WTC11 (cell line): ENCODE measurements around the gene SYK. TPM values are rescaled to one million over a fixed set of nuclear protein-coding genes. Genes with fewer than 3 reads are reported as not detected.

Source experiments
- ATAC-seq: fragments of 200-7000 bp; cut with Tn5 transposase; 2 replicates; pipeline ENCODE4 v1.10.0; 2021; ENCODE audit warnings: mild to moderate bottlenecking, moderate library complexity
- CTCF ChIA-PET: fragments of 300-600 bp; sonication (Branson Sonifier 250); formaldehyde crosslinking; loops from one replicate; lab custom pipeline; 2021; ENCODE audit warnings: antibody characterized with exemption; lab: Charles Lee
- POLR2A ChIA-PET: fragments of 350-600 bp; sonication (Branson Sonifier 250); formaldehyde crosslinking; loops from one replicate; lab custom pipeline; 2021; ENCODE audit warnings: antibody characterized with exemption; lab: Charles Lee
- DNase-seq: peaks from one replicate; pipeline ENCODE4 v3.0.0; 2021; ENCODE audit warnings: low spot score
- H3K27ac Mint-ChIP-seq: 2 replicates; pipeline ENCODE4 v1.8.0; 2021; ENCODE audit warnings: mixed read lengths
- H3K27me3 Mint-ChIP-seq: 2 replicates; pipeline ENCODE4 v1.8.0; 2021; ENCODE audit warnings: low read depth, mild to moderate bottlenecking, moderate library complexity, mixed read lengths
- H3K36me3 Mint-ChIP-seq: 2 replicates; pipeline ENCODE4 v1.8.0; 2021; ENCODE audit warnings: mixed read lengths
- H3K4me1 Mint-ChIP-seq: 2 replicates; pipeline ENCODE4 v1.8.0; 2022; ENCODE audit warnings: mixed read lengths
- H3K4me3 Mint-ChIP-seq: 2 replicates; pipeline ENCODE4 v1.8.0; 2021; ENCODE audit warnings: mild to moderate bottlenecking, moderate library complexity, mixed read lengths
- H3K9me3 Mint-ChIP-seq: 2 replicates; pipeline ENCODE4 v1.8.0; 2021; ENCODE audit warnings: mixed read lengths
- ATF6 ChIP-seq: sonication (generic); formaldehyde crosslinking; IDR thresholded peaks from 2 replicates; pipeline ENCODE4 v1.8.1; 2023; ENCODE audit warnings: mild to moderate bottlenecking, missing genetic modification reagents
- E2F5 ChIP-seq: sonication (generic); formaldehyde crosslinking; IDR thresholded peaks from 2 replicates; pipeline ENCODE4 v1.8.1; 2022; ENCODE audit warnings: mild to moderate bottlenecking, moderate library complexity, missing genetic modification reagents
- ESRRA ChIP-seq: sonication (generic); formaldehyde crosslinking; IDR thresholded peaks from 2 replicates; pipeline ENCODE4 v1.8.1; 2022; ENCODE audit warnings: mild to moderate bottlenecking, missing genetic modification reagents, borderline replicate concordance
- GTF2I ChIP-seq: fragments of 250-450 bp; sonication (Bioruptor Pico); conservative IDR thresholded peaks from 2 replicates; pipeline ENCODE4 v1.4.0; 2021; ENCODE audit warnings: mild to moderate bottlenecking
- HMGA2 ChIP-seq: fragments of 250-450 bp; sonication (Bioruptor Pico); IDR thresholded peaks from 2 replicates; pipeline ENCODE4 v1.4.0; 2021; ENCODE audit warnings: mild to moderate bottlenecking, moderate library complexity
- MYBL2 ChIP-seq: sonication (generic); formaldehyde crosslinking; IDR thresholded peaks from 2 replicates; pipeline ENCODE4 v1.8.1; 2023; ENCODE audit warnings: mild to moderate bottlenecking, moderate library complexity, missing genetic modification reagents
- NR2C2 ChIP-seq: sonication (generic); formaldehyde crosslinking; IDR thresholded peaks from 2 replicates; pipeline ENCODE4 v1.8.0; 2022; ENCODE audit warnings: mild to moderate bottlenecking, missing genetic modification reagents
- RORB ChIP-seq: fragments of 250-450 bp; sonication (Bioruptor Pico); IDR thresholded peaks from 2 replicates; pipeline ENCODE4 v1.9.0; 2021; ENCODE audit warnings: mild to moderate bottlenecking
- SOX15 ChIP-seq: fragments of 250-450 bp; sonication (Bioruptor Pico); IDR thresholded peaks from 2 replicates; pipeline ENCODE4 v1.9.0; 2021; ENCODE audit warnings: mild to moderate bottlenecking
- ZBTB21 ChIP-seq: sonication (generic); formaldehyde crosslinking; IDR thresholded peaks from 2 replicates; pipeline ENCODE4 v1.8.1; 2023; ENCODE audit warnings: mild to moderate bottlenecking, missing genetic modification reagents, borderline replicate concordance
- ZNF138 ChIP-seq: sonication (generic); formaldehyde crosslinking; conservative IDR thresholded peaks from 2 replicates; pipeline ENCODE4 v1.8.1; 2022; ENCODE audit warnings: mild to moderate bottlenecking, moderate library complexity, missing genetic modification reagents
- ZNF232 ChIP-seq: sonication (generic); formaldehyde crosslinking; IDR thresholded peaks from 2 replicates; pipeline ENCODE4 v1.8.0; 2022; ENCODE audit warnings: mild to moderate bottlenecking, missing genetic modification reagents
- ZNF423 ChIP-seq: fragments of 250-450 bp; sonication (Bioruptor Pico); IDR thresholded peaks from 2 replicates; pipeline ENCODE4 v2.1.2; 2022; ENCODE audit warnings: mild to moderate bottlenecking, moderate library complexity
- total RNA-seq: library from RNA; stranded (reverse); gene quantifications from 3 replicates; pipeline ENCODE4 v1.2.3, GENCODE V29; 2021
- TF ChIP-seq, protein P1 (sequence below): fragments of 200-600 bp; IDR thresholded peaks from 2 replicates; pipeline ENCODE4 v1.8.0; 2022; ENCODE audit warnings: antibody characterized with exemption
- TF ChIP-seq, protein P2 (sequence below): sonication (generic); formaldehyde crosslinking; conservative IDR thresholded peaks from 2 replicates; pipeline ENCODE4 v1.8.1; 2022; ENCODE audit warnings: mild to moderate bottlenecking, missing genetic modification reagents
- TF ChIP-seq, protein P3 (sequence below): fragments of 250-450 bp; sonication (Bioruptor Pico); IDR thresholded peaks from 2 replicates; pipeline ENCODE4 v1.9.0; 2021; ENCODE audit warnings: mild to moderate bottlenecking
- TF ChIP-seq, protein P4 (sequence below): sonication (generic); formaldehyde crosslinking; IDR thresholded peaks from 2 replicates; pipeline ENCODE4 v1.8.0; 2023; ENCODE audit warnings: missing genetic modification reagents, mild to moderate bottlenecking, borderline replicate concordance

The SYK gene
- total RNA-seq, 1 experiment from 2014 or later, result 7.4 TPM

DNA sequence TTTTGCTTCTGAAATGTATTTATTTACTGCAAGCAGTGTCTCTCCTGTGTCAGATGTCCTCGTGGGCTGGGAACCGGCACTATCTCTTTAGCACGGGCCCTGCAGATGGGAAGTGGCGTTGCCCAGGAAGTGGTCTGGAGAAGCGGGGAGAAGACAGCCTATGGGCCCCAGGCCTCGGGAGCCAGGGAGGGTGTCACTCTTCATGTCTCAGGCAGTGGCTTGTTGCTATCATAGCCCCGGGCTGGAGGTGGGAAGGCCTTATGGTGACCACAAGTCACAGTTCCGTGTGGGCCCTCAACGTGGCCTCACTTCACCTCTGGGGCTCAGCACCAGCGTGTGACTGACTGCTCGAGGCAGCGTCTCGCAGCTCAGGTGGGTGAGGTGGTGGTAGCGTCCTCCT, 41.4 kb downstream of the SYK start:
- Mint-ChIP-seq H3K27ac (no peak overlapping the region), H3K36me3 (no peaks in the 10 kb centered on the region)

GRCh38 chr9:90843525-90843924, 41.9 kb downstream of the SYK start:
- CTCF ChIA-PET, result no interaction called here
- Mint-ChIP-seq H3K4me1 (no peaks in the 10 kb centered on the region), H3K27me3 (no peaks in the 10 kb centered on the region), H3K36me3 (no peaks in the 10 kb centered on the region), H3K4me3 (no peak overlapping the region), H3K27ac (no peak overlapping the region), H3K9me3 (no peaks in the 10 kb centered on the region)
- ATAC-seq (no peak), DNase-seq (no peak)
- TF ChIP-seq ATF6 (CRISPR knock-in tag), result no peak
- TF ChIP-seq, protein P1, sequence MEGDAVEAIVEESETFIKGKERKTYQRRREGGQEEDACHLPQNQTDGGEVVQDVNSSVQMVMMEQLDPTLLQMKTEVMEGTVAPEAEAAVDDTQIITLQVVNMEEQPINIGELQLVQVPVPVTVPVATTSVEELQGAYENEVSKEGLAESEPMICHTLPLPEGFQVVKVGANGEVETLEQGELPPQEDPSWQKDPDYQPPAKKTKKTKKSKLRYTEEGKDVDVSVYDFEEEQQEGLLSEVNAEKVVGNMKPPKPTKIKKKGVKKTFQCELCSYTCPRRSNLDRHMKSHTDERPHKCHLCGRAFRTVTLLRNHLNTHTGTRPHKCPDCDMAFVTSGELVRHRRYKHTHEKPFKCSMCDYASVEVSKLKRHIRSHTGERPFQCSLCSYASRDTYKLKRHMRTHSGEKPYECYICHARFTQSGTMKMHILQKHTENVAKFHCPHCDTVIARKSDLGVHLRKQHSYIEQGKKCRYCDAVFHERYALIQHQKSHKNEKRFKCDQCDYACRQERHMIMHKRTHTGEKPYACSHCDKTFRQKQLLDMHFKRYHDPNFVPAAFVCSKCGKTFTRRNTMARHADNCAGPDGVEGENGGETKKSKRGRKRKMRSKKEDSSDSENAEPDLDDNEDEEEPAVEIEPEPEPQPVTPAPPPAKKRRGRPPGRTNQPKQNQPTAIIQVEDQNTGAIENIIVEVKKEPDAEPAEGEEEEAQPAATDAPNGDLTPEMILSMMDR, result no peak
- no peak for TF ChIP-seq ZBTB21 (CRISPR knock-in tag)
- no peak for TF ChIP-seq RORB
- TF ChIP-seq ZNF138, result no peak
- no peak for TF ChIP-seq ESRRA (CRISPR knock-in tag)
- no peak for TF ChIP-seq E2F5 (CRISPR knock-in tag)
- no peak for TF ChIP-seq SOX15 (CRISPR knock-in tag)
- TF ChIP-seq ZNF423 (CRISPR knock-in tag), result no peak
- no peak for TF ChIP-seq MYBL2 (CRISPR knock-in tag)
- POLR2A ChIA-PET, result no interaction called here

More for the DNA sequence above, 41.4 kb downstream of the SYK start:
- ChIA-PET POLR2A (no interaction called here), CTCF (no interaction called here)
- TF ChIP-seq NR2C2 (CRISPR knock-in tag) (no peak), ZNF232 (CRISPR knock-in tag) (no peak), HMGA2 (CRISPR knock-in tag) (no peak)
- Mint-ChIP-seq H3K4me3 (no peak overlapping the region), H3K27me3 (no peaks in the 10 kb centered on the region), H3K4me1 (no peaks in the 10 kb centered on the region), H3K9me3 (no peaks in the 10 kb centered on the region)
- ATAC-seq, result no peak
- no peak for DNase-seq

- DNase-seq, result no peak
- ChIA-PET POLR2A (no interaction called here), CTCF (no interaction called here)
- ATAC-seq, result no peak
- H3K4me3 Mint-ChIP-seq, result no peak overlapping the region
- H3K27me3 Mint-ChIP-seq, result no peaks in the 10 kb centered on the region
- no peak overlapping the region for H3K27ac Mint-ChIP-seq
- no peaks in the 10 kb centered on the region for H3K9me3 Mint-ChIP-seq
- no peaks in the 10 kb centered on the region for H3K4me1 Mint-ChIP-seq
- H3K36me3 Mint-ChIP-seq, result no peaks in the 10 kb centered on the region
- TF ChIP-seq, protein P2, sequence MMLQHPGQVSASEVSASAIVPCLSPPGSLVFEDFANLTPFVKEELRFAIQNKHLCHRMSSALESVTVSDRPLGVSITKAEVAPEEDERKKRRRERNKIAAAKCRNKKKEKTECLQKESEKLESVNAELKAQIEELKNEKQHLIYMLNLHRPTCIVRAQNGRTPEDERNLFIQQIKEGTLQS, result no peak
- TF ChIP-seq, protein P3, sequence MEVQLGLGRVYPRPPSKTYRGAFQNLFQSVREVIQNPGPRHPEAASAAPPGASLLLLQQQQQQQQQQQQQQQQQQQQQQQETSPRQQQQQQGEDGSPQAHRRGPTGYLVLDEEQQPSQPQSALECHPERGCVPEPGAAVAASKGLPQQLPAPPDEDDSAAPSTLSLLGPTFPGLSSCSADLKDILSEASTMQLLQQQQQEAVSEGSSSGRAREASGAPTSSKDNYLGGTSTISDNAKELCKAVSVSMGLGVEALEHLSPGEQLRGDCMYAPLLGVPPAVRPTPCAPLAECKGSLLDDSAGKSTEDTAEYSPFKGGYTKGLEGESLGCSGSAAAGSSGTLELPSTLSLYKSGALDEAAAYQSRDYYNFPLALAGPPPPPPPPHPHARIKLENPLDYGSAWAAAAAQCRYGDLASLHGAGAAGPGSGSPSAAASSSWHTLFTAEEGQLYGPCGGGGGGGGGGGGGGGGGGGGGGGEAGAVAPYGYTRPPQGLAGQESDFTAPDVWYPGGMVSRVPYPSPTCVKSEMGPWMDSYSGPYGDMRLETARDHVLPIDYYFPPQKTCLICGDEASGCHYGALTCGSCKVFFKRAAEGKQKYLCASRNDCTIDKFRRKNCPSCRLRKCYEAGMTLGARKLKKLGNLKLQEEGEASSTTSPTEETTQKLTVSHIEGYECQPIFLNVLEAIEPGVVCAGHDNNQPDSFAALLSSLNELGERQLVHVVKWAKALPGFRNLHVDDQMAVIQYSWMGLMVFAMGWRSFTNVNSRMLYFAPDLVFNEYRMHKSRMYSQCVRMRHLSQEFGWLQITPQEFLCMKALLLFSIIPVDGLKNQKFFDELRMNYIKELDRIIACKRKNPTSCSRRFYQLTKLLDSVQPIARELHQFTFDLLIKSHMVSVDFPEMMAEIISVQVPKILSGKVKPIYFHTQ (CRISPR knock-in tag), result no peak
- TF ChIP-seq, protein P4, sequence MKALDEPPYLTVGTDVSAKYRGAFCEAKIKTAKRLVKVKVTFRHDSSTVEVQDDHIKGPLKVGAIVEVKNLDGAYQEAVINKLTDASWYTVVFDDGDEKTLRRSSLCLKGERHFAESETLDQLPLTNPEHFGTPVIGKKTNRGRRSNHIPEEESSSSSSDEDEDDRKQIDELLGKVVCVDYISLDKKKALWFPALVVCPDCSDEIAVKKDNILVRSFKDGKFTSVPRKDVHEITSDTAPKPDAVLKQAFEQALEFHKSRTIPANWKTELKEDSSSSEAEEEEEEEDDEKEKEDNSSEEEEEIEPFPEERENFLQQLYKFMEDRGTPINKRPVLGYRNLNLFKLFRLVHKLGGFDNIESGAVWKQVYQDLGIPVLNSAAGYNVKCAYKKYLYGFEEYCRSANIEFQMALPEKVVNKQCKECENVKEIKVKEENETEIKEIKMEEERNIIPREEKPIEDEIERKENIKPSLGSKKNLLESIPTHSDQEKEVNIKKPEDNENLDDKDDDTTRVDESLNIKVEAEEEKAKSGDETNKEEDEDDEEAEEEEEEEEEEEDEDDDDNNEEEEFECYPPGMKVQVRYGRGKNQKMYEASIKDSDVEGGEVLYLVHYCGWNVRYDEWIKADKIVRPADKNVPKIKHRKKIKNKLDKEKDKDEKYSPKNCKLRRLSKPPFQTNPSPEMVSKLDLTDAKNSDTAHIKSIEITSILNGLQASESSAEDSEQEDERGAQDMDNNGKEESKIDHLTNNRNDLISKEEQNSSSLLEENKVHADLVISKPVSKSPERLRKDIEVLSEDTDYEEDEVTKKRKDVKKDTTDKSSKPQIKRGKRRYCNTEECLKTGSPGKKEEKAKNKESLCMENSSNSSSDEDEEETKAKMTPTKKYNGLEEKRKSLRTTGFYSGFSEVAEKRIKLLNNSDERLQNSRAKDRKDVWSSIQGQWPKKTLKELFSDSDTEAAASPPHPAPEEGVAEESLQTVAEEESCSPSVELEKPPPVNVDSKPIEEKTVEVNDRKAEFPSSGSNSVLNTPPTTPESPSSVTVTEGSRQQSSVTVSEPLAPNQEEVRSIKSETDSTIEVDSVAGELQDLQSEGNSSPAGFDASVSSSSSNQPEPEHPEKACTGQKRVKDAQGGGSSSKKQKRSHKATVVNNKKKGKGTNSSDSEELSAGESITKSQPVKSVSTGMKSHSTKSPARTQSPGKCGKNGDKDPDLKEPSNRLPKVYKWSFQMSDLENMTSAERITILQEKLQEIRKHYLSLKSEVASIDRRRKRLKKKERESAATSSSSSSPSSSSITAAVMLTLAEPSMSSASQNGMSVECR (CRISPR knock-in tag), result no peak
- no peak for TF ChIP-seq GTF2I (CRISPR knock-in tag)
Measured at GRCh38 chr9:90844326-90844725, 42.7 kb downstream of the SYK start.
